GM19043 (cell line): ENCODE results near the gene ATXN7L2.

Experiments used
- ATAC-seq: cut with Tn5 transposase; IDR thresholded peaks from one replicate; pipeline ENCODE4 v1.9.1; 2021; ENCODE audit warnings: low read depth; ENCODE audit not compliant: unreplicated experiment

ATXN7L2 gene

DNA sequence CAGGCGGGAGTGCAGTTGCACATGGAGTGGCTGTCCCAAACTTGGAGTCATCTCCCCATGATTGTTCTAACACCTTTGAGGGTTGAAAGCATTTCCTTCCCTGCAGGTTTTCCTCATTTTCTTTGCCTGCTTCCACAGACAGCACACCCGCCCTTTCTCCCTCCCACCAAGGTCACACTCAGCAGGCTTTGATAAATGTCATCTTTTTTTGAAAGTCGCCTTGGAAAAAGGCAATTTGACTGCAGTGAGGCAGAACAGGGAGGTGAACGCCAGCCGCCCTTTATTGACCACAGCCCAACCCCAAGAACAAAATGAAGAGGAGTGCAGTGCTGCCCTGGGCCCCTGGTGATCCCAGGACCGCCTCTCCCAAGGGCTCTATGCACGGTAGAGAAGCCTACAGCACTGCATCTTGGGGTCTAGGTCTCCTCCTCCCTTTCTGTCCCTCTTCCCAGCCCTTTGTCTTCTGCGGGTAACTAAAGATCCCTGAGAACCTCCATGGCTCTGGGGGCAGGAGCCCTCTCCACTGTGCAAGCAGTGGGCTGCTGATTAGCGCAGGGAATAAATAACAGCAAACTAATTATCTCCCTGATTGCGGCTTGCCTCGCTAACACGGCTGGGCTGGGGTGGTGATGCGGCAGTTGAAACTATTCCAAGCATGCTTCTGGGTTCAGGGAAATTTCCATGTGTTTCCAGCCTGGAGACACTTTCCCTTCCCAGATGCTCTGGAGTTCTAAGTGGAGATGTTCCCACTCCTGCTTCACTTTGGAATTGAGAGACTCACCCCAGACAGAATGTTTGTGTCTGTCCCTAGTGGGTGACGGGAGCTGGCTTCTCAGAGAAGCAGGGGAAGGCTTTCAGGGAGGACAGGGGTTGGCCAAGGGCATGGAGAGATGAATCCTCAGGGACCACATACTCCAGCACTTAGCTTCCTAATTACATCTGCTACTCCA lies 37.6 kb downstream of the ATXN7L2 start:
- no peak for ATAC-seq

DNA sequence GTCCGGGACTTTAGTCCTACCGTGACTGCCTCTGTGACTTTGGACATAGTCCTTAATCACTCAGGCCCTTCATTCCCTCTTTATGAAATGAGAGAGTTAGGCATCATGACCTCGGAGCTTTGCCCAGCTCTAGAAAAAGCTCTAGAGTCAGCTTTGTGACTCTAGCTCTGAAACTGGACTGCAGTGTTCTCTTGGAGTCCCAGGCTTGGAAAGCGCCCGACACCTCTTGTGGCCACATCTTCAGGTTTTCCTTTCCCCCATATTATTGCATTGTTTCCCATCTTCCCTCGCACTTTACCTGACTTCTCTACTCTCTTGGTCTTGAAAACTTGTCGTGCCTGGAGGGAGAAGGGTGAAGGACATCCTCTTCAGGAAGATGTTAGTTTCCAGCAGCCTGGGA lies 38.3 kb downstream of the ATXN7L2 start:
- ATAC-seq = no peak

DNA sequence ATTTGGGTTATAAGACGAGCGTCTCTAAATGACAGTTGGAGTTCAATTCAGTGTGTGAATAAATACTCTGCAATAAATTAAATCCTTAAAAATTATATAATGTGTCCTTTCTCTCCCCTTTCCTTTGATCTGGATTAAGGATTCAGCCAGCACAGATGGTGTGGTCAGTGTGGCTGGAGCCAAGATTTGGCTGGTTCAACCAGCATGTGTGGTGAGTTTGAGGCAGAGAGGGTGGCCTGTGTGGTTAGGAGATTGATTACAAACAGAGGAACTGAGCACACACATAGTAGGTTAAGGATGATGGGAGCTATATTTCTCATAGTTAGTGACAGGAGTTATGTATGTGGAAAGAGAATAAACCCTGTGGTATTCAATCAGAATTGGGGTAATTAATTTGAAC lies 40.0 kb downstream of the ATXN7L2 start:
- no peak for ATAC-seq

DNA sequence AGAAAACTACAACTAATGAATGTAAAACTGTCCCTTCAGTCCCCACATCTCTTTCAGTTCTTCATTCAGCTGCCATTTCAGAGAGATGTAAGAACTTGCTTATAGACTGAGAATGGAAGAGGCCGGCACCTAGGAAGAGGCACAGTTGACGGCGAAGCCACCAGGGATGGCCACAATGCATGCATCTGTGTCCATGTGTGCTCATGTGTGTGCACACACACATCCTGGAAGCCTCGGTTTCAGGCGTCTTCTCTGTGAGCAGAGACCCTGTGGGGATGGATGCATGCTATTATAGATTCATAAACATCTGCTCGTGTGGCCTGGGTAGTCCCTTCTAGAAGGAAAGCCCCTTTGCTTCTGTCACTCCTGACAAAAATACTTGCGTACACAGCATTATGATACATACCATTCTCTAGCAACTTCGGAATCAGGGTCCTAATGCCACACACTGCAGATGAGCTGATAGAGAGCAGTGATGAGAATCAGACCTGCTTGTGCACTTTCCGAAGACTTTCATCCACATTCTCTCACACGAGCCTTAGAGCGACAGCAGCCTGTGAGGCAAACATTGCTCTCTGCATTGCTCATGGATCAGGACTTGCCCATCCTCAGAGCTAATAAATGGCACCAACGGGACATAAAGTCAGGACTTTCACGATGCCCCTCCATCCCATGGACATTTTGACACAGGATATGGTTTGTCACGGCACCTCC lies 43.5 kb downstream of the ATXN7L2 start:
- ATAC-seq = no peak

DNA sequence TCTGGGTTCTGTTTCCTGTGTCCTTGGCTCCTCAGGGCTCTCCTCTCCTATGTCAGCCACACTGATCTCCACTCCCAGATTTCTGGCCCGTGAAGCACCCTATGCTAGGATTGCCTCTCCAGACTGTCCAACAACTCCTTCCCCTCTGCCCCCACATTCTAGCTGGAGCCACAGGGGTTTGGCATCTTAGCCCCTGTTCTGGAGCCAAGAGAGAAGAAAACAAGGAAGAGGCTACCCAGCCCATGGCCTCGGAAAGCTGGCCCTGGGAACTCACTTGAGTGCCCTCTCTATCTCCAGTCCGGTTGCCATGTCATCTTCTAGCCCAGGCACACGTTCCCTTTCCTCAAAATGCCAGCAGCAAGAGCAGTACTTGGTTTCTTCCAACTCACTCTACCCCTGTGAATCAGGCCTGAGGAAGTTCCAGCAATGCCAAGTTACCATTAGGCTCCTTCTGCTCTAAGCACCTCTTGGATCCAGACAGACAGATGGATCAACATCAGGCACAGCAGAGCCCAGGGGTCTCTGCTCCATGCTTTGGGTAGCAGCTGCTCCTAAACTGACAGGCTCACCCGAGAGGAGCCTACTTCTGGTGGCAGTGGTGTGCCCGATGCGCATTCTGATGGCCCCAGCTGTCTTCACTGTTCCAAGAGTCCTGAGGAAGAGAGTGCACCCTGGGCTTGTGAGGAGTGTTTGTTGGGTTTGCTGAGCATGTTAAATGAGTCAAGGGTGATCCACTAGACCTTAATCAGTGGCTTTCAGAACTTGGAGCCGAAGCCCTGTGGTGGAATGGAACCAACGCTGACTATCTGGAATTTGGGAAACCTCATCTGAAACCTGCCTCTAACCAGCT lies 44.4 kb downstream of the ATXN7L2 start:
- no peak for ATAC-seq

DNA sequence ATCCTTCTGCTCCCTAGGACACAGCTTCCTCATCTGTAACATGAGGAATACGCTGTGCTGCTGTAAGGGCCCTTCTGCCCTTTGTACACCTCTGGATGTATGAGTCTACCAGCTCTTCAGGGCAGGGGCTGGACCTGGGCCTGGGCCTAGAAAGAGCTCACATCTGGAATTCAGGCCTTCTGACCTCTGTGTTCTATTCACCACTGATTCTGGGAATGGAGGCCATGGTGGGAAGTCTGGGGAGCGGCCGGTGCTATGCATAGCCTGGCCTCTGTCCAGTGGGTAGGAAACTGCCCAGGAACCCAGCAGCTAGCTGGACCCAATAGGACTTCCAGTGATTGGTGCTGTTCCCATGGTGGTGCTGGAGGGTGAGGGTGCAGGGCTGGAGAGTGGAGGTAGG lies 45.0 kb downstream of the ATXN7L2 start:
- no peak for ATAC-seq

DNA sequence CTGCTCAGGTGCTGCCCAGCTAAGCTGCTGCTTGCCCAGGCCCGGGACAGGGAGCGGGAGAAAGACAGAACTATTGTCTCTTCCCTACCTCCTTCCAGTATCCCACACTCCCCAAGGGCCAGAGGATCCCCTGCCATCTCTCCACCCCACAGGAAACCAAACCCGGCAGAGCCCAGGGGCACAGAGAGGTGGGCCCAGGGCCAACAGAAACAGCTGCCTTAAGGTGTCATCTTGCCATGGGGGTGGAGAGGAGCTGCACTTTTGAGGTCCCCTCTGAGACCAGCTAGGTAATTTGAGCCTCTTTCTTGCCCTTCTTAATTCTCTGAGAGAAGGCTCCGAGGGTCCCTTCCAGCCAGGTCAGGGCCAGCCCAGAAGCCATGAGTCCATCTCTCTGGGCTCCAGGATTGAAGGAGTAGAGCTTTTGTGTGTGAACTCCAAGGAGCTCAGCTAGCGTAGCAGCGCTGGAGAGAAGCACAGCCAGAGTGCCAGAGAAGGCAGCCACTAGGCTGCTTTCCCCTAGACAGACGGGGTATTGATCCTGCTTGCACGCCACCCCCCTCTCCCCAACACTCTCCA lies 46.3 kb downstream of the ATXN7L2 start:
- no peak for ATAC-seq

DNA sequence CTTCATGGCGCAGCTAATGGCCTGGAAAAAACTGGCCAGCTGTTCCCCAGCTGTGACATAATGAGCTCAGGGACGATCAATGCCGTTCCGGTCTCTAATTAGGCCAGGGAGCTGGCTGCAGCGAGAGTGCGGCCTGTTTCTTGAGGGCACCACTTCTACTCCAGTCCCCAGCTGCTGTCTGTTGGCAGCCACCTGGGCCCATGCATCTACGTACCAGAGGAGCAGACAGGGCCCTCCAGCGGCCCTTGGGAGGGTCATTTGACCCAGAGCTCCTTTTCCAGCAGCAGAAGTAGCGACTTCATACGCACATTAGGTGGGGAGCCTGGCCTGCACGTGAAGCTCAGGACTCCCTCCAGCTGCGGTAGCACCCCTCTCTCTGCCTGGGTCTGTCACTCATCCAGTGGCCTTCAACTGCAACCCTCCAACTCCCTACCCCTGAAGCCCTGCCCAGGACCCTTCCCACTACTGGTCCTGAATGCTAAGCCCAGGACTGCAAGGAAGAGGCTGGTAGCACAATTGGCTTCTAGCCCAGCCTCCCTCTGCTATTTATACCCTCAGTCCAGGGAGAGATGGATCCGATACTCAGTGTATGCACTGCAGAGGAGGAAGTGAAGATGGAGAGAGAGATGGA lies 46.9 kb downstream of the ATXN7L2 start:
- no peak for ATAC-seq

DNA sequence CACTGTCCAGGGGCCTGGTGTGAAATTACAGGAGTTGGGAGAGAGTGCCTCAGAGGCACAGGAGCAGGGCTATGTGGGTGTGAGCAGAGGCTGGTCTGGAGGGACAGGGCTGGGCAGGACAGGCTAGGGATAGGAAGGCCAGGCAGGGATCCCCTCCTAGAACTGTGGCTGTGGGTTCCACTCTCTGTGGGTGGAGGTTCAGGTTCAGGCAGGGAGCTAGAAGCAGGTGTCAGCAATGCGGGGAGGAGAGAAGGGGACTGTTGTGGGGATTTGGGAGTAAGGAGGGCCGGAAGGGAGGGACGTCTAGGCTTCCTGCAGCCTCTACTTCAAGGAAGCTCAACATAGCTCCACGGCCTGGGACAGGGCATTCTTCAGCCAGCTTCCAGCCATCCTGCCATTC lies 47.7 kb downstream of the ATXN7L2 start:
- no peak for ATAC-seq

DNA sequence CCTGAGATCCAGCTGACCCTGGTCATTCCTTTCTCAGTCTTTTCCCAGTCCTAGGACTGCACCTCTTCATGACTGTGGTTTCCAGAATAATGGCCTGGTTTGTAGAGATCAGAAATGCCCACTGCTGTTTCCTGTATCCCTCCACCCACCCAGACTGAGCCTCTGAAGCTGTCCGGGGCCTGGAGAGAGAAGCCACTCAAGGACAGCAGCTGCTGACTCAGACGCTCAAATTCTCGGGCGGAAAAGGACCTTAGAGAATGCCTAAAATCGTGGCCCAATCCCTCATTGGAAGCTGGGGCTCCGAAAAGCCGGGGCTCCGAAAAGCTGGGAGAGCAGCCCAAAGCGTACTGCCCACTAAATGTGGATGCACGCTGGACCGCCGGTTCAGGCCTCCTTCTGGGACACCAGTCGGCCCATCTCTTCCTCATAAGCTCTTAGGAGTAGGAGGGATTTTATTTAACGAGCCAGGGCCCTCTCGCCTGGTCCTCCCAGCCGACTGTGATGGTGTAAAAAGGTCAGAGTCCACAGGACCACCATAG lies 48.2 kb downstream of the ATXN7L2 start:
- ATAC-seq = no peak

DNA sequence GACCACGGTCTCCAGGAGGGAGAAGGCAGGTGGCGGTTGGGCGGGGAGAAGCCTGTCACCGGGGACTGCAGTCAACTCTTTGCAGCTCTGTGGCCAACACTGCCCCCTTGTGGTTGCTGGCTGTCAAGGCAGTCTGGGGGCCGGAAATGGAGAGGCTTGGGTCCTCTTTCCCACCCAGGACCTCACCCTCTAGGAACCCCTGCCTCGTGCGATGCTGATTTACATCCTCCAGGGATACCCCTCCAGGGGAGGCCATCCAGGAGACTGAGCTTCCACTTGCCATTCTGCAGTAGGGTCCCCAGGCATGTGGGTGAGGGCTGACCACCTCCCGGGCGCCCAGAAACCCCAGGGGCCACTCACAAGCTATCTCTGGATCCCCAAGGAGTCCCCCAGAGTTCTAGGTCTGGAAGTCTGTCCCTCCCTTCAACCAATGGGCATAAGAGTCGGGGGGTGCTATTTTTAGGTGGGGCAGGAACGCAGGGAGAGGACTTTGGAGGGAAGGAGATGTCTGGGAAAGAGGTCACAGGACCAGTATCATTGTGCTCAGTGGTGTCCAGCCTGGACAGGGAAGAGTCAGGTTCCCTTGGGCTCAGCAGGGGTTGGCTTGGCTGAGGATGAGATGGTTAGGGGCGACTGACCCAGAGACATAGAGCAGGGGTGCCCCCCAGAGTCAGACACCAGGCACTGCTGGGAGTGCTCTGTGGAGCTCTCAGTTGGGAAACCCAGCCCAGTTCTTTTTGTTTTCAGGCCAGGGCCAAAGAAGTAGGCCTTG lies 48.8 kb downstream of the ATXN7L2 start:
- peak; percentile 72 for ATAC-seq

DNA sequence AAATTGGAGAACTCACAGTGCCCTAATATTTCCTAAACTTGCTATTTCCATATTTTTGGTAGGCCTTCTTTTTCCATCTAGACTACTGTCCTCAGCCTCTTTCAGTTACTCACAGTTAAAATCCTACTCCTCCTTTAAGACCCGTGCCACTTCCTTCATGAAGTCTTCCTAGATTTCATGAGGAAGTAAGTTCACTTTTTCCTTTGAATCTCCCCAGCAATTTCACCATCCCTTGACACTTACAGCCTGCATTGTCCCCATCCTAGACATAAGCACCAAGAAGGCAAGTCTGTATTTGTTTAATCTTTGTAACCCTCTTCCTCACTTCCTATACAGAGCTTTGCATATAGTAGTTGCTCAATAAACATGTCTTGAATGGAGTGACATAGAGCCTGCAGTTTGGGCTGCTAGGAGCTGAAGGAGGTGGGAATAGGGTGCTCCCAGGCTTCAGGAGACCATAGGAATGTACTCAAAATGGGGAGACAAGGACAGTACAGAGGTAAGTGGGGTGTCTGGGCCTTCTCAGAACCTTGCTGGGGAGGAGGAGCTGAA lies 50.7 kb downstream of the ATXN7L2 start:
- no peak for ATAC-seq

DNA sequence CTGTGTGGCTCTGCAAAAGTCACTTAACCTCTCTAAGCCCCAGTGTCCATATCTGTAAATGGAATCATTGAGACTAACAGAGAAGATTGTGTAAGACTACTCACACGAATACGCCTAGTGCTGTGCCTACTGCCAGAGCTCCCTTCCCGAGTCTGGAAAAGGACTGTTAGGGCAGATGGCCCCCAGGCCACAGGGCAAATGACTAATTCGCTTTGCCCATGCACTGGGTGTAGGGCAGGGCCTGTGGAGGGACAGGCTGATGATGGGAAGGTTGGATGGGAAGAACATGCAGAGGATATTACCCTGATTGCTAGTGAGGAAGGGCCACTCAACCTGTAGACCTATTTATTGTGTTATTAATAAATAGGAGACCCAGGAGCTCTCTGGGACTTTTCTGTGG lies 51.8 kb downstream of the ATXN7L2 start:
- no peak for ATAC-seq

DNA sequence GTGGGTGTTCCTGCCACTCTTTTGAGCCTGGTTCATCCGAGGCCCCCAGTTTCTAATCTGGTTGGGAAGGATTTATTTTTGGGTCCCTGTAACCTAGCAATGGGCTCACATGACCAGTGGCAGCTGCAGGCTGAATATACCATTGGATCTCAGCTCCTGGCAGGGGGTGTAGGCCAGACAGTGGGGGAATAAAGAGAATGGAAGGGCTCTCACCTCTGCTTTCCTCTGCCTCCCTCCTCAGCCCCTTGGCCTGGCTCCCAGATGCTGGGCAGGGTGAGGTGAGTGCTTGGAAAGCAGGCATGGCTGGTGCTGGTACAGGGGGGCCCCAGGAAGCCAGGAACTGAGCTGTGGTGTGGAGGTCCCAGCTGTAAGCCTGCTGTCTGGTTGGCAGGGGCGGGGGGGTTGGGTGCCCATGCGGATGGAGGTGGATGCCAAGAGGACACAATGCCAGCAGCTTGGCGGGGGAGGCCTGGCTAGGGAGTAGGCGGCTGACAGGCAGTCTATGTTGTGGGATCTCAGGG lies 52.3 kb downstream of the ATXN7L2 start:
- no peak for ATAC-seq

DNA sequence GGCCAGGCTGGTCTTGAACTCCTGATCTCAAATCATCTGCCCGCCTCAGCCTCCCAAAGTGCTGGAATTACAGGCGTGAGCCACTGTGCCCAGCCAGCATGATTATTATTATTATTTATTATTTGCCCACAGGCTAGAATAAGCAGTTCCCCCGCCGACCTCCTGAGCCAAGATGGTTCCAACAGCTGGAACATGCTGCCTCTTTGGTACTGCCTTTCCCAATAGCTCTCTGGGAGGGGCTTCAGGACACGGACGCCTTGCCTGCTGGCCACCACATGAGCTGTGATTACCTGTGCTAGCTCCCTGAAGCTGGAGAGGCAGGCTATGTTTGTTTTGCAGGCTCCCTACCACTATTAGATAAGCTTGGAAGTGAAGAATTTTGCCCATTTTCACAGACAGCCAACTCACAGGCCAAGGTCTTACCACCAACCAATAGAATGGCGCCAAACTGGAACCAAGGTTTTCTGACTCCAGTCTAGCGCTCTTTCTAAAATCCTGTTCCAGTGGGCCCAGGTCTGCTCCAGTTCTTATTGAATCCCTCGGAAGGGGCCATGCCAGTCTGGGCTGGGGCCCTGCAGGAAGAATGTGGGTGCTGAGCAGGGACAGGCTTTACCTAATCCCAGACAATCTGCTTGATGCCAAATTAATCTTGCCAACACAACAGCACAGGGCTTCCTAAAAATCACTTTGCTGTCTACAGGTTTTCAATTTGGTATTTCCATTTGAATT lies 53.9 kb downstream of the ATXN7L2 start:
- ATAC-seq = no peak

DNA sequence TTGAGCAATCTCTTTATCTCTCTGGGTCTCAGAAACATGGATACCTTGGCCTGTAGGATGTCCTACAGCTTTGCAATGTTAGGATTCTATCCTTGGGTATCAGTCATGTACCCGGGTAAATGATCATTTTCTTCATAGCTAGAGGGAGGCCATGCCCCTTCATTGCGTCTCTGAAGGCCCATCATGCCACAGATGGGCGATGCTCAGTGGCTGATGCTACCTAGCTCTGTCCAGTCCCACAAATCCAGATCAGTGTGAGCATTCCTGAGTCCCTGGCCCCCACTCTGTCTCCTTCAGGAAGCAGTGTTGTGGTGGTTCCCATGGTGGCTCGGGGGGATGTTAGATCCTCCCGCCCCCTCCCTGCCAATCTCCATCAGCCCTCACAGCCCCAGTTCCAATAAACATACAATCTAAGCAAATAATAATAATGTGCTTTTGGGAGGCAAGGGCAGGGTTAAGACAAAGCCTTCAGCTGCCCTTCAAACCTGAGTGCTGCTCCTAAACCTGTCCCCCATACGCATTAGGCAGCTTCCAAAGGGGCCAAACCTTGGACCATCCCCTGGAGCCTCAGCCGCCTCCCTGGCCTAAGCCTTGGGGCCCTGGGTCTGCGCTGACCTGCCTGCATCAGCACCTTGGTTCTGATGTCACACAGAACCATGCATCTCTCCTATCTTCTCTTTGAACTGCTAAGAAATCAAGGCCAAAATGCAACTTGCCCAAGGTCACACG lies 55.3 kb downstream of the ATXN7L2 start:
- ATAC-seq = no peak

DNA sequence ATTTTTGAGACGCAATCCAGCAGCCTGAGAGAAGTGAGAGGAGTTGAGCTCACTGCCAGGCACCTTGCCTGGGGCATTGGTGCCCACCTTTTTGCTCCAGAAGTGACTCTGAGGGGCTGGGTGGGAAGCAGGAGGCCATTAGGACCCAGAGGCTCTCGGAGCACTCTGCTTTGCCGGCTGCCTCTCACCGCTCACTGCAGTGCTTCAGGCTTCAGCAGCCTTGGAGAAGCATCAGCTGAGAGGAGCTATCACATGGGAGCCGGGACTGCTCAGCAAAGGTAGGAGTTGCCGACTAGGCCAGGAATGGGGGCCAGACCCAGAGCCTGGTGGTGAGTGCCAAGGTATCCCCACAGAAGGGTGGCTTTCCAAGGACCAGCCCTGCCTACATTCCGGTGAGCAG lies 56.0 kb downstream of the ATXN7L2 start, which contains the start of gene GPR61:
Gene GPR61, plus strand, starts transcription at position 197 of the 400 bp plus-strand sequence. CDS start 3,151 bp downstream, outside the sequence.
- no peak for ATAC-seq
